IMR-90 (cell line): ENCODE data around the gene ADCY2. TPM values are rescaled to one million over a fixed set of nuclear protein-coding genes. Genes with fewer than 3 reads are reported as not detected.

Experiments
- ATAC-seq: fragments of 200-7000 bp; cut with Tn5 transposase; 2 replicates; pipeline ENCODE4 v1.9.1; 2020; ENCODE audit warnings: low read depth, mild to moderate bottlenecking, moderate library complexity
- BruUV-seq: library from RNA; stranded (reverse); fragments of 400-500 nt; replicated peaks from 2 replicates; lab custom pipeline; 2021; lab: Mats Ljungman, UMichigan
- CTCF ChIA-PET: fragments of 300-600 bp; formaldehyde crosslinking; extraction: SDS; loops from one replicate; lab custom pipeline; 2021; ENCODE audit warnings: antibody characterized with exemption; lab: Yijun Ruan, JAX
- POLR2A ChIA-PET: fragments of 300-600 bp; sonication (Branson Sonifier 250); formaldehyde crosslinking; loops from one replicate; lab custom pipeline; 2022; ENCODE audit warnings: antibody characterized with exemption; ENCODE audit not compliant: unreplicated experiment; lab: Charles Lee
- DNase-seq: peaks from one replicate; pipeline ENCODE4 v3.0.0; 2013
- H2AFZ ChIP-seq: replicated peaks from 2 replicates; pipeline ENCODE3; 2013; ENCODE audit warnings: low read length, mild to moderate bottlenecking; ENCODE audit not compliant: poor library complexity
- H2AK5ac ChIP-seq: 2 replicates; pipeline ENCODE4 v1.6.1; 2013; ENCODE audit warnings: low read depth, low read length, inconsistent platforms
- H2AK9ac ChIP-seq: replicated peaks from 2 replicates; pipeline ENCODE3; 2013; ENCODE audit warnings: mild to moderate bottlenecking, low read depth, low read length, moderate library complexity; ENCODE audit not compliant: poor library complexity
- H2BK120ac ChIP-seq: 2 replicates; pipeline ENCODE4 v1.6.1; 2013; ENCODE audit warnings: low read depth, low read length, inconsistent platforms
- H2BK15ac ChIP-seq: 3 replicates; pipeline ENCODE4 v1.6.1; 2013; ENCODE audit warnings: low read depth, low read length, inconsistent platforms
- H2BK20ac ChIP-seq: 2 replicates; pipeline ENCODE4 v1.6.1; 2013; ENCODE audit warnings: low read depth, mild to moderate bottlenecking, inconsistent platforms, low read length, moderate library complexity
- H2BK5ac ChIP-seq: 2 replicates; pipeline ENCODE4 v1.6.1; 2013; ENCODE audit warnings: mild to moderate bottlenecking, low read depth, low read length, inconsistent platforms; ENCODE audit not compliant: poor library complexity, severe bottlenecking
- H3K14ac ChIP-seq: replicated peaks from 2 replicates; pipeline ENCODE4 v1.6.1; 2013; ENCODE audit warnings: low read depth, low read length, inconsistent platforms
- H3K18ac ChIP-seq: 2 replicates; pipeline ENCODE4 v1.6.1; 2013; ENCODE audit warnings: low read depth, low read length, control low read depth
- H3K23ac ChIP-seq: 2 replicates; pipeline ENCODE4 v1.6.1; 2013; ENCODE audit warnings: low read depth, low read length, inconsistent platforms
- H3K27ac ChIP-seq: 2 replicates; pipeline ENCODE4 v1.5.1; 2013; ENCODE audit warnings: mild to moderate bottlenecking, control low read depth, low read length; ENCODE audit not compliant: insufficient read depth
- H3K27me3 ChIP-seq: 2 replicates; pipeline ENCODE4 v1.6.1; 2013; ENCODE audit warnings: low read length; ENCODE audit not compliant: control insufficient read depth, insufficient read depth
- H3K36me3 ChIP-seq: 2 replicates; pipeline ENCODE4 v1.6.1; 2013; ENCODE audit warnings: low read length, mixed read lengths; ENCODE audit not compliant: control insufficient read depth, insufficient read depth
- H3K4ac ChIP-seq: 2 replicates; pipeline ENCODE4 v1.6.1; 2013; ENCODE audit warnings: low read depth, low read length, inconsistent platforms
- H3K4me1 ChIP-seq: 2 replicates; pipeline ENCODE4 v1.6.1; 2013; ENCODE audit warnings: low read length, mixed read lengths; ENCODE audit not compliant: control insufficient read depth, insufficient read depth
- H3K4me2 ChIP-seq: 2 replicates; pipeline ENCODE4 v1.6.1; 2013; ENCODE audit warnings: low read depth, mild to moderate bottlenecking, control low read depth, low read length, moderate library complexity
- H3K4me3 ChIP-seq: 2 replicates; pipeline ENCODE4 v1.5.1; 2013; ENCODE audit warnings: low read depth, mild to moderate bottlenecking, control low read depth, low read length, moderate library complexity; ENCODE audit not compliant: insufficient read depth
- H3K56ac ChIP-seq: 2 replicates; pipeline ENCODE4 v1.6.1; 2013; ENCODE audit warnings: low read length, inconsistent platforms; ENCODE audit not compliant: insufficient read depth; ENCODE audit errors: extremely low read depth
- H3K79me1 ChIP-seq, 2 experiments: 2 replicates each; pipeline ENCODE4 v1.6.1; 2013; ENCODE audit warnings: low read length in 2 of 2, inconsistent platforms in 1 of 2, low read depth in 1 of 2
- H3K9ac ChIP-seq: 2 replicates; pipeline ENCODE4 v1.6.1; 2013; ENCODE audit warnings: low read depth, low read length, control low read depth
- H3K9me1 ChIP-seq: 2 replicates; pipeline ENCODE4 v1.6.1; 2013; ENCODE audit warnings: low read length, inconsistent platforms; ENCODE audit not compliant: insufficient read depth
- H3K9me3 ChIP-seq: 2 replicates; pipeline ENCODE4 v1.6.1; 2013; ENCODE audit warnings: low read length; ENCODE audit not compliant: control insufficient read depth, insufficient read depth
- H4K20me1 ChIP-seq: 2 replicates; pipeline ENCODE4 v1.6.1; 2013; ENCODE audit warnings: low read length, inconsistent platforms; ENCODE audit not compliant: insufficient read depth
- H4K5ac ChIP-seq: 2 replicates; pipeline ENCODE4 v1.6.1; 2013; ENCODE audit warnings: mild to moderate bottlenecking, low read depth, low read length, control low read depth
- H4K8ac ChIP-seq, 2 experiments: 2 replicates each; pipeline ENCODE4 v1.6.1; 2013; ENCODE audit warnings: low read depth in 2 of 2, low read length in 2 of 2, control low read depth in 1 of 2, inconsistent platforms in 1 of 2
- H4K91ac ChIP-seq: 2 replicates; pipeline ENCODE4 v1.6.1; 2013; ENCODE audit warnings: low read depth, low read length, inconsistent platforms; ENCODE audit not compliant: insufficient read depth
- CHD1 ChIP-seq: IDR thresholded peaks from 2 replicates; pipeline ENCODE4 v1.6.1; 2012; ENCODE audit warnings: low read depth, low read length, improper control_type of control experiment
- SMC3 ChIP-seq: fragments of 150-350 bp; IDR thresholded peaks from 2 replicates; pipeline ENCODE4 v1.6.1; 2016; ENCODE audit warnings: low read depth, mild to moderate bottlenecking, antibody characterized with exemption, low read length, moderate library complexity
- WGBS, 2 experiments: methylation state at CpG; one replicate each; pipeline versions ENCODE4 v1.1.5 to v1.1.7; 2013; ENCODE audit warnings: missing lambda C conversion rate in 2 of 2; ENCODE audit not compliant: insufficient read length in 1 of 2; ENCODE audit errors: extremely low coverage in 2 of 2; 5-methylcytosine and 5-hydroxymethylcytosine counted together
- dilution Hi-C: fragments of 300-500 bp; cut with HindIII; formaldehyde crosslinking; loops from one replicate; pipeline ENCODE4 v1.14.3; 2018; ENCODE audit warnings: low sequenced_read_pairs; ENCODE audit not compliant: unreplicated experiment
- in situ Hi-C: fragments of 300-500 bp; cut with MboI; formaldehyde crosslinking; loops from 3 replicates; pipeline ENCODE4 v1.14.3; 2019; ENCODE audit warnings: low sequenced_read_pairs, inconsistent platforms, mixed read lengths
- intact Hi-C: fragments of 100-400 bp; cut with micrococcal nuclease; formaldehyde crosslinking; loops from 2 replicates; pipeline ENCODE4 v1.10.0; 2022
- polyA plus RNA-seq, 3 experiments: library from polyadenylated mRNA; depleted of rRNA; stranded (reverse); fragments of >200 nt; gene quantifications; 2 replicates each; pipeline ENCODE4 v1.2.3, GENCODE V29; 2012; ENCODE audit warnings: low replicate concordance in 1 of 3
- total RNA-seq: library from RNA; depleted of rRNA; stranded (reverse); fragments of >200 nt; gene quantifications from 2 replicates; pipeline ENCODE4 v1.2.3, GENCODE V29; 2012
- TF ChIP-seq, protein P1 (sequence below): fragments of 150-350 bp; IDR thresholded peaks from 2 replicates; pipeline ENCODE4 v1.6.1; 2017; ENCODE audit warnings: mild to moderate bottlenecking, antibody characterized with exemption, low read length, low read depth

ADCY2 gene
- total and polyA plus RNA-seq, 2 of the 4 experiments (the other 2 are of a cell fraction): not detected

DNA sequence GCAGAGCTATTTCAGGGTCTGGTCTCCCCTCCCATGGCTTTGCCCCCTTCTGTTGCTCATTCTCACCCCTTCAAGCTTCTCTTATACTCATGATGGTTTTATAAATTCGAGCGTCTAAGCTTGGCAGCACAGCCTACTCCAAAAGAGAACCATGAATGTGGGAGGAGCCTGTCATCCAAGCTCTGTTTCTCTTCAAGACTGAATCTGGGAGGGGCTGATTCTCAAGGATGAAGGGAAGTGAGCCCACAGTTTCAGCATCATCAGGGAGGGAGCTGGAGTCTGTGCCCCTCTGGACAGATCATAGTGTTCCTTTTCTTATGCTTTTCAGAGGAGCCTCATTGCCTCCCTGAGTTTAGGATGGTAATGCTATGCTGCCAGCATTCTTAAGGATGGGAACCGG is 286.4 kb downstream of the ADCY2 start:
- Histone ChIP-seq H3K36me3 (no peaks in the 10 kb centered on the region), H3K14ac (no peak overlapping the region), H3K9ac (no peak overlapping the region), H4K20me1 (no peaks in the 10 kb centered on the region), H2AFZ (no peak overlapping the region), H2BK20ac (no peak overlapping the region), H3K23ac (no peak overlapping the region), H2BK15ac (no peak overlapping the region), H3K18ac (no peak overlapping the region), H4K5ac (no peak overlapping the region), H4K91ac (no peak overlapping the region), H3K56ac (no peak overlapping the region), H3K9me1 (no peaks in the 10 kb centered on the region), H3K4me3 (no peak overlapping the region), H2BK120ac (no peak overlapping the region), H3K27ac (no peak overlapping the region), H3K4ac (no peak overlapping the region), H2BK5ac (no peak overlapping the region), H3K4me2 (no peak overlapping the region), H4K8ac (no peak overlapping the region), H2AK5ac (no peak overlapping the region), H3K79me1 (no peaks in the 10 kb centered on the region), H3K4me1 (no peaks in the 10 kb centered on the region), H3K9me3 (peaks cover 25% of the 10 kb centered on the region), H2AK9ac (no peak overlapping the region), H3K27me3 (no peaks in the 10 kb centered on the region)
- ChIA-PET POLR2A (no interaction called here), CTCF (interaction anchor here (0.7 kb wide), 1 partner anchor 40 kb away, joined by 3 read pairs; no protein-coding TSS in a partner anchor)
- WGBS, 2 experiments: no CpG with 5 or more reads among the region's 3 CpGs
- in situ Hi-C loops: no loop called here
- DNase-seq: no peak
- TF ChIP-seq, protein P1, sequence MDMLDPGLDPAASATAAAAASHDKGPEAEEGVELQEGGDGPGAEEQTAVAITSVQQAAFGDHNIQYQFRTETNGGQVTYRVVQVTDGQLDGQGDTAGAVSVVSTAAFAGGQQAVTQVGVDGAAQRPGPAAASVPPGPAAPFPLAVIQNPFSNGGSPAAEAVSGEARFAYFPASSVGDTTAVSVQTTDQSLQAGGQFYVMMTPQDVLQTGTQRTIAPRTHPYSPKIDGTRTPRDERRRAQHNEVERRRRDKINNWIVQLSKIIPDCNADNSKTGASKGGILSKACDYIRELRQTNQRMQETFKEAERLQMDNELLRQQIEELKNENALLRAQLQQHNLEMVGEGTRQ: no peak
- TF ChIP-seq CHD1: no peak
- TF ChIP-seq SMC3: no peak
- no peak for ATAC-seq
- intact Hi-C loops: no loop called here
- BruUV-seq: no TSS peak
- dilution Hi-C loops: no loop called here
